NCI-H460 (cell line): ENCODE measurements around the gene SUMO3. TPM values are rescaled to one million over a fixed set of nuclear protein-coding genes. Genes with fewer than 3 reads are reported as not detected.
A peak's percentile ranks its signal among the peaks of the same experiment; 100 is the strongest.
"Not testable (repeated sequence)": the region's sequence is repeated elsewhere in the genome, so short reads cannot be mapped to it uniquely, and the experiment has no call there.

ENCODE experiments used
- DNase-seq: peaks from one replicate; pipeline ENCODE4 v3.0.0-alpha.2; 2016; ENCODE audit warnings: low read depth; ENCODE audit errors: extremely low read depth
- total RNA-seq: library from RNA; depleted of rRNA; stranded (reverse); fragments of >200 nt; shearing (Covaris generic); gene quantifications from 2 replicates; pipeline ENCODE4 v1.2.3, GENCODE V29; 2014

The SUMO3 gene
- total RNA-seq, 1 experiment from 2014 or later, result 50.5 TPM

GRCh38 chr21:44832516-44833255 is 14.8 kb upstream of the SUMO3 start:
- DNase-seq, result not testable (repeated sequence)

DNA sequence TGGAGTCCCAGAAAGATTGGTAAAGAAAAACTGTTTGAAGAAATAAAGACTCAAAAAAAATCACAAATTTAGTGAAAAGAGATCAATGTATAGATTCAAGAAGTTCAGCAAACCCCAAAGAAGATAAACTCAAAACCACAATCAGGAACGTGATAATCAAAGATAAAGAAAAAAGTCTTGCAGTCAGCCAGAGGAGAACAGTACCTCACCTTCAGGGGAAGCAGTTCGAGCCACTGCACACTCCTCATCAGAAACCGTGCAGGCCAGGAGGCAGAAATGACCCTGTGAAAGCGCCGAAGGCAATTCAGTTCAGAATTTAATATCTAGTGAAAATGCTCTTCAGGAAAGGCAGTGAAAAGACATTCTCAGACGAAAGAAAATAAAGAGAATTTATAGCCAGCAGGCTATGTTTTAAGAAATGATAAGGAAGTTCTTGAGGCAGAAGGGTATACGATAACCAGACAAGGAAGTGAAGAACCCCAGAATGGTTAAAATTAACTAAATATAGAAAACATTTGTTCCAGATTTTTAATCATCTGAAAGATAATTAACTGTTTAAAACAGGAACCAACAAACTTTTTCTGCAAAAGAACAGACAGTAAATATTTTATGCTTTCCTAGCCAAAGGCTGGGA is 13.5 kb upstream of the SUMO3 start:
- DNase-seq, result no peak

DNA sequence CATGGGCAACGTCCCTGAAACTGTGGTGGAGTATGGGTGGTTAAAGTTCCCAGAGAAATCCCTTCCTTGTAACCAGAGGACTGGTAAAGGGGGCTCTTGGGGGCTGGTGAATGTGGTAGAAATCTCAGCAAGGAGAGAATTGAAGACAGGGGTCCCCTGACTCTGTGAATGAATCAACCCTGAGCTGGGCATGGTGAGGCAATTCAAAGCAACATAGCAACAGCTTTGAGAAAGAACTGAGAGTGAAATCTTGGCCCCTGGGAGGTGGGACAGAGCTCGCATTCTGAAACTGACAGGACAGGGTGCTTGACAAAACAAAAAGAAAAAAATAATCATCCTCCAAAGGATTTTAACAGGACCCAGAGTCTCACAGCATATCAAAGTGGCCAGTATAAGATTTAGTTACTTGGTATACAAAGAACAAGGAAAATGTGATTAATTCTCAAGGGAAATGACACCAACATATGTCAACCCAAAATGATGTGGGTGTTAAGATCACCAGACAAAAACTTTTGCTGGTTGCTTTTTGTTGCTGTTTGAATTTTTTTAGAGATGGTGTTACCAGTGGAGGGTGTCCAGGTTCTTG is 11.7 kb upstream of the SUMO3 start:
- no peak for DNase-seq

GRCh38 chr21:44828362-44829056 is 10.6 kb upstream of the SUMO3 start:
- no peak for DNase-seq

GRCh38 chr21:44823179-44823660 is 5.4 kb upstream of the SUMO3 start:
- no peak for DNase-seq

GRCh38 chr21:44822484-44823178 is 4.8 kb upstream of the SUMO3 start:
- no peak for DNase-seq

- no peak for DNase-seq
Measured at GRCh38 chr21:44820851-44821250, 3.0 kb upstream of the SUMO3 start.

- no peak for DNase-seq
Measured at GRCh38 chr21:44819283-44820243, 1.7 kb upstream of the SUMO3 start.

GRCh38 chr21:44818640-44819011 is 764 bp upstream of the SUMO3 start:
- no peak for DNase-seq

- DNase-seq, result peak; percentile 81
Measured at GRCh38 chr21:44817506-44817880, 369 bp downstream of the SUMO3 start.

DNA sequence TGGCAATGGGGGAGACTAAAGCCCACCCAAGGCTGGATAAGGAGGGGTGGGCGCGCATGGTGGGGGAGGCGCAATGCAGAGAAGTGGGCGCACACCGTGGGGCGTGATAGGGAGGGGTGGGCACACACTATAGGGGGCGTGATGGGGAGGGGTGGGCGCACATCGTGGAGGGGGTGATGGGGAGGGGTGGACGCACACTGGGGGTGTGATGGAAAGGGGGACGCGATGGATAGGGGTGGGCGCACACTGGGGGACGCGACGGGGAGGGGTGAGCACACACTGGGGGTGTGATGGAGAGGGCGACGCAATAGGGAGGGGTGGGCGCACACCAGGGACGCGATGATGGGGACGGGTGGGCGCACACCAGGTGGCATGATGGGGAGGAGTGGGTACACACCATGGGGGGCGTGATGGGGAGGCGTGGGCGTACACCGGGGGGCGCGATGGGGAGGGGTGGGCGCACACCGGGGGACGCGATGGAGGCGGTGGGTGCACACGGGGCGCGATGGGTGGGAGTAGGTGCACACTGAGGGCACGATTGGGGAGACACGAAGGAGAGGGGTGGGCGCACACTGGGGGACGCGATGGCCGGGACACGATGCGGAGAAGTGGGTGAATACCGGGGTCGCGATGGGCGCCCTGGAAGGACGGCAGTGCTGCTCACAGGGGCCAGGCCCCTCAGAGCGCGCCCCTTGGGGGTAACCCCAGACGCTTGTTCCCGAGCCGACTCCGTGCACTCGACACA is 929 bp downstream of the SUMO3 start:
- DNase-seq, result no peak

DNA sequence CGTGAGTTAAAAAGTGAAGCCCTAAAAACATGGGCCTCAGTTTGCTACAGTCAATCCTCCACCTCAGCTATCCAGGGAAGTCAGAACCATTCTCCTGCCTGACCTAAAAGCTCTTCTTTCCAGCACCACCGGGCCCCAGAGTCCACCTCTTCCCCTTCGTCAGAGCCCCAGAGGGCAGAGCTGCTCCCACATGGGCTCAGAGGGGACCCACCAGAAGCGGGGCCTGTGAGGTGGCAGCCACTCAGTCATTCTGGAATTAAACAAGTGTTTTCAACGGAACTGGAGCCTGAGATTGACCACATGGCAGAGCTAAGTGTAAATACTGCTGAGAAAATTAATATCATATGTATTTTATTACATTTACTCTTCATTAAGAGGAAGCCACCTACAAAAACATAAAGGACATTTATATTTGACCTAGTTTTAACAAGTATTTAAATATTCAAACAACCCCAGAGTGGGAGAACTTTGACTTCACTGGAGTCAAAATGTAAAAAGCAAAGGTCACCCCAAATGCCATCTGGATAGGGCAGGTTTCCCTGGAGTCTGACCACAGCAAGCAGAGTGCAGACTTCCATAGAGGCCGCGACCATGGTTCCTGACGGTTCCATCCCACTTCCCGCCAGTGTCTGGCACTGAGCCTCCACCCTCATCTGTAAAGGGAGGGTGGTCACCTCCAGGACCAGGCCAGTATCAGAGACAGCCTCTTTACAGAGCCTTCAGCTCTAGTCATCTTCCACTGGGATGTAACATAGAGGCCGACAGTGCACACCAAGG is 1.8 kb downstream of the SUMO3 start:
- DNase-seq, result no peak

DNA sequence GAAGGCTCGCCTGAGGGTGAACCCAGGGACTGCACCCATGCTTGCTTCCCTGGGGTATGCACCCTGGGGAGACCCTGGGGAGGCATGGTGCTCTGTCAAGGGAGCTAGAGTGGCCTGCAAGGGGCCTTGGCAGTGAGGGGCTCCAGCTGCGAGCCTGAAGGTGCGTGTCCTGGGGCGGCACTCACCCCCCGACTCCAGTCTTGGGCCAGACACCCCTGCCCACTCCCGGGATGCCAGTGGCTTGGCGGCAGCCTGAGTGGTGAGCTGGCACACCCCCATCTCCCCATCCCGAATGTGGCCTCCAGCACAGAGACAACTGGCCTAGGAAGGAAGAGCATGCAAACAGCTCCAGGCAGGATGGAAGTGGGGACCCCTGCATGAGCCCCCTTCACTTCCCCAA is 2.6 kb downstream of the SUMO3 start:
- DNase-seq, result no peak

GRCh38 chr21:44814498-44815023 is 3.3 kb downstream of the SUMO3 start:
- no peak for DNase-seq

DNA sequence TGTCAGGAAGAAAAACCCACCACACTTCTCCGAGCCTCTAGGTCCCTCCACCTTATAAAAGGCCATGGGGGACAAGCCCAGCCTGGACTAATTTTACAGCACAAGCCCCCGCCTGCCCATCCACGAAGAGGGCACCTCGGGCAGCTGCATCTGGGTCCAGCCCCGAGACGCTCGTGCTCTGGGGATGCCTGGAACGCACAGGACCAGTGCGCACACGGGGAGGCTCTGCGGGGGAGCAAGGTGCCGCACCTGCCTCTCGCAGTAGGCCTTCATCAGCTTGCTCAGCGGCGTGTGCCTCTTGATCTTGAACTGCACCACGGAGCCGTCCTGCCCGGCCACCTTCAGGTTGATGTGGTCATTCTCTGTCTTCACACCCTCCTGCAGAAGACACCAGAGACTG is 4.1 kb downstream of the SUMO3 start:
- no peak for DNase-seq

GRCh38 chr21:44813149-44813548 is 4.7 kb downstream of the SUMO3 start:
- DNase-seq, result no peak

GRCh38 chr21:44812640-44813039 is 5.2 kb downstream of the SUMO3 start:
- DNase-seq, result no peak

GRCh38 chr21:44810779-44811178 is 7.1 kb downstream of the SUMO3 start:
- no peak for DNase-seq
